BE2C (cell line): ENCODE data around the gene RND1.
"Not testable (repeated sequence)": the region's sequence is repeated elsewhere in the genome, so short reads cannot be mapped to it uniquely, and the experiment has no call there.

Source experiments
- DNase-seq: peaks from one replicate; pipeline ENCODE4 v3.0.0-alpha.2; 2020
- H3K27me3 ChIP-seq: fragments of 250-450 bp; sonication (Bioruptor Pico); 2 replicates; pipeline ENCODE4 v1.5.1; 2020; ENCODE audit warnings: mild to moderate bottlenecking
- H3K36me3 ChIP-seq: fragments of 250-450 bp; sonication (Bioruptor Pico); 2 replicates; pipeline ENCODE4 v1.5.1; 2020; ENCODE audit warnings: mild to moderate bottlenecking
- H3K4me1 ChIP-seq: fragments of 250-450 bp; sonication (Bioruptor Pico); 2 replicates; pipeline ENCODE4 v1.5.1; 2020
- H3K4me3 ChIP-seq: 2 replicates; pipeline ENCODE4 v1.5.1; 2011; ENCODE audit warnings: low read depth, low read length
- H3K9me3 ChIP-seq: fragments of 250-450 bp; sonication (Bioruptor Pico); 2 replicates; pipeline ENCODE4 v1.5.1; 2020
- TF ChIP-seq, protein P1 (sequence below): IDR thresholded peaks from 2 replicates; pipeline ENCODE4 v1.5.1; 2012; ENCODE audit warnings: mild to moderate bottlenecking, low read depth, low read length

Gene RND1

DNA sequence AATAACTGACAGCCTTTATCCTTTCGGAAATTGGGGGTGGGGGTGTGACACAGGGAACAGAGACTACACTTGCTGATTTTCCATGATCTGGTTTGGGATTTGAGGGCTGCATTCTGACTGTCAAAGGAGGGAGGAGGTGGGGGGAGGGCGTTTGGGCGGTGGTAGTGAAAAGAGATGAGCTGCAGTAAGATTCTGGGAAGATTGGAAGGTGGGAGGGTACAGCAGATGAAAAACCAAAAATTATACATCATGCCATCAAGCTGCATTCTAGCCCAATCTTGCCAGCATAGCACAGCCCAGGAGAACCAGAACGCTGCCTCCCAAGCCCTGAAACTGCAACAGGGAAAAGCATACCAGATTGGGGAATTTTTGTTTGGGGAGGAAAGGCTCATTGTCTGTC, 2.4 kb downstream of the RND1 start:
- H3K4me1 ChIP-seq: no peaks in the 10 kb centered on the region
- DNase-seq: no peak
- H3K36me3 ChIP-seq: no peaks in the 10 kb centered on the region
- no peaks in the 10 kb centered on the region for H3K9me3 ChIP-seq
- H3K4me3 ChIP-seq: no peak overlapping the region
- H3K27me3 ChIP-seq: peaks cover 30% of the 10 kb centered on the region
- TF ChIP-seq, protein P1, sequence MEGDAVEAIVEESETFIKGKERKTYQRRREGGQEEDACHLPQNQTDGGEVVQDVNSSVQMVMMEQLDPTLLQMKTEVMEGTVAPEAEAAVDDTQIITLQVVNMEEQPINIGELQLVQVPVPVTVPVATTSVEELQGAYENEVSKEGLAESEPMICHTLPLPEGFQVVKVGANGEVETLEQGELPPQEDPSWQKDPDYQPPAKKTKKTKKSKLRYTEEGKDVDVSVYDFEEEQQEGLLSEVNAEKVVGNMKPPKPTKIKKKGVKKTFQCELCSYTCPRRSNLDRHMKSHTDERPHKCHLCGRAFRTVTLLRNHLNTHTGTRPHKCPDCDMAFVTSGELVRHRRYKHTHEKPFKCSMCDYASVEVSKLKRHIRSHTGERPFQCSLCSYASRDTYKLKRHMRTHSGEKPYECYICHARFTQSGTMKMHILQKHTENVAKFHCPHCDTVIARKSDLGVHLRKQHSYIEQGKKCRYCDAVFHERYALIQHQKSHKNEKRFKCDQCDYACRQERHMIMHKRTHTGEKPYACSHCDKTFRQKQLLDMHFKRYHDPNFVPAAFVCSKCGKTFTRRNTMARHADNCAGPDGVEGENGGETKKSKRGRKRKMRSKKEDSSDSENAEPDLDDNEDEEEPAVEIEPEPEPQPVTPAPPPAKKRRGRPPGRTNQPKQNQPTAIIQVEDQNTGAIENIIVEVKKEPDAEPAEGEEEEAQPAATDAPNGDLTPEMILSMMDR: no peak

DNA sequence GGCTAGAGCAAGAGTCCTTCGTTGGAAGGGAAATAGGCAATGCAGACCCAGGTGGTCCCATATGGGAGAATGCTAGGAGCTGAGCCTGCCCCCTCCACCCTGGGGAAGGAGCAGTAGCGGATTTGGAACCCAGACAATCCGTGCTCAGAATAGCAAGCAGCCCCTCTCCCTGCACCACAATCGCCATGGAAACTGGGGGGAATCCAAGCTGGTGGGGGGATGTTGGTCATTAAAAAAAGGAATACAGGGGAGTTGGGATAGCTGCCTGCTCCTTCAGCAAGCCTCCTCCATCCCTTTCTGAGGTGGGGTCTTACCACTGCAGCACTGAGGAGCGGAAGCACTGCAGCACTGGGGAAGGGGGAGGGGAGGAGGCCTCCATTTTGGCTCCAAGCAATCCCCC, 2.9 kb downstream of the RND1 start:
- Histone ChIP-seq H3K9me3 (no peaks in the 10 kb centered on the region), H3K27me3 (peaks cover 30% of the 10 kb centered on the region), H3K4me1 (no peaks in the 10 kb centered on the region), H3K36me3 (no peaks in the 10 kb centered on the region), H3K4me3 (no peak overlapping the region)
- TF ChIP-seq, protein P1: no peak
- DNase-seq: no peak

DNA sequence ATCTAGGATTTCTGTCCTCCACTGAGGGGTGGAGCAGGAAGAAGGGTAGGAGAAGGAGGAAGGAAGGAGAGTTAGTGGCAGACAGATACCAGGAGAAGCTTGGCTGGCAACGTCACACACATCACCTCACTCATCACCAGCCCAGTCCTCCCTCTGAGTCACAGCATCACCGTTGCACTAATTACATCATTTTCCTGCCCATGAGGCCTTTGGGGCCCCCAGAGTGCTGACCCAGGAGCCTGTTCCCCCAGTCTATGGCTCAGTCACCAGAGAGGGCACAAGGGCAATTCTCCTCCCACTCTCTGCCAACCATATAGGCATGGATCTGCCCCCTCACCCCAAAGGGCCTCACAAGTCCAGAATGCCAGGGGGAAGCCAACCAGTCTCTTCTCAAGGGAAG, 4.6 kb downstream of the RND1 start:
- H3K27me3 ChIP-seq: peaks cover 30% of the 10 kb centered on the region
- H3K4me3 ChIP-seq: no peak overlapping the region
- TF ChIP-seq, protein P1: no peak
- no peaks in the 10 kb centered on the region for H3K9me3 ChIP-seq
- DNase-seq: no peak
- H3K4me1 ChIP-seq: no peaks in the 10 kb centered on the region
- no peaks in the 10 kb centered on the region for H3K36me3 ChIP-seq

DNA sequence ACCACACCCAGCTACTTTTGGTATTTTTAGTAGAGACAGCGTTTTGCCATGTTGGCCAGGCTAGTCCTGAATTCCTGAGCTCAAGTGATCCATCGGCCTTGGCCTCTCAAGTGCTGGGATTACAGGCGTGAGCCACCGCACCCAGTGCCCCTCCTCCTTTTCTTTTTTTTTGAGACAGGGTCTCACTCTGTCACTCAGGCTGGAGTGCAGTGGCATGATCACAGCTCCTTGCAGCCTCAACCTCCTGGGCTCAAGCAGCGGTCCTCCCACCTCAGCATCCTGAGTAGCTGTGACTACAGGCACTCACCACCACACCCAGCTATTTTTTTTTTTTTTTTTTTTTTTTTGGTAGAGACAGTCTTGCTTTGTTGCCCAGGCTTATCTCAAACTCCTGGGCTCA, 5.4 kb downstream of the RND1 start:
- H3K9me3 ChIP-seq, H3K36me3 ChIP-seq, H3K4me1 ChIP-seq, H3K4me3 ChIP-seq, DNase-seq: not testable (repeated sequence)
- H3K27me3 ChIP-seq: peaks cover 28% of the 10 kb centered on the region

DNA sequence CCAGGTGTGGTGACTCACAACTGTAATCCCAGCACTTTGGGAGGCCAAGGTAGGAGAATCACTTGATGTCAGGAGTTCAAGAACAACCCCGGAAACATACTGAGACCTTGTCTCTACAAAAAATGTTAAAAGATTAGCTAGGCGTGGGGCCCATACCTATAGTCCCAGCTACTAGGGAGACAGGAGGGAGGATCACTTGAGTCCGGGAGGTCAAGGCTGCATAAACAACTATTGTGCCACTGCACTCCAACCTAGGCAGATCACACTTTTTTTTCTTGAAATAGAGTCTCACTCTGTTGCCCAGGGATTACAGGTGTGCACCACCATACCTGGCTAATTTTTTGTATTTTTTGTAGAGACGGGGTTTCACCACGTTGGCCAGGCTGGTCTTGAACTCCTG, 6.1 kb downstream of the RND1 start:
- 0 out of 2 replicates have a peak, but pooled peaks cover 2% of the 10 kb centered on the region for H3K9me3 ChIP-seq
- peaks cover 22% of the 10 kb centered on the region for H3K27me3 ChIP-seq
- TF ChIP-seq, protein P1: no peak
- no peaks in the 10 kb centered on the region for H3K4me1 ChIP-seq
- H3K36me3 ChIP-seq: no peaks in the 10 kb centered on the region
- H3K4me3 ChIP-seq: no peak overlapping the region
- DNase-seq: no peak

DNA sequence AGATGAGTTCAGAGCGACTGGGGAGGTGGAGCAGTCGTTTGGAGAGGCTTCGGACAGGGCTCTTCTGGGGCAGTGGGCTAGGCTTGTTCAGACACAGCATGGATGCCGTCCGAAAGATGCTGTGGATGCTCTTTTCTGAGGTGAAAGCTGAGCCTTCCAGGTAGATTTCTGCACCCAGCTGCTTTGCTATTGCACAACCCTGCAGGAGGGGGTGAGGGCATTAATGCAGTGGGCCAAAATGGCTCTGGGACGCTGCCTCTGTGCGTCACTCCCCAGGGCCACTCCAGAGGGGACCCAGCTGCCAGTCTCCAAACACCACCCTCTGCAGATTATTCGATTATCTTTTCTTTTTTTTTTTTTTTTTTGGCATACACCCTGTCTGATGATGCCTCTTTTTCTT, 7.6 kb downstream of the RND1 start:
- no peak for DNase-seq
- Histone ChIP-seq H3K27me3 (peaks cover 7% of the 10 kb centered on the region), H3K36me3 (no peaks in the 10 kb centered on the region), H3K4me3 (no peak overlapping the region), H3K4me1 (0 out of 2 replicates have a peak, but pooled peaks cover under 1% of the 10 kb centered on the region), H3K9me3 (0 out of 2 replicates have a peak, but pooled peaks cover 2% of the 10 kb centered on the region)
- TF ChIP-seq, protein P1: no peak
